Activated CD4-positive, alpha-beta T cell treated with anti-CD3 and anti-CD28 coated beads, Interleukin-2, amount 50 U/mL, for 4 hours (primary cell): ENCODE results near the gene ALDH3B1.

ENCODE experiments used
- DNase-seq, 2 experiments: peaks; one replicate each; pipeline ENCODE4 v3.0.0-alpha.2; 2020

The ALDH3B1 gene

GRCh38 chr11:68076371-68077042 lies 66.4 kb downstream of the ALDH3B1 start:
- DNase-seq, result no peak

DNA sequence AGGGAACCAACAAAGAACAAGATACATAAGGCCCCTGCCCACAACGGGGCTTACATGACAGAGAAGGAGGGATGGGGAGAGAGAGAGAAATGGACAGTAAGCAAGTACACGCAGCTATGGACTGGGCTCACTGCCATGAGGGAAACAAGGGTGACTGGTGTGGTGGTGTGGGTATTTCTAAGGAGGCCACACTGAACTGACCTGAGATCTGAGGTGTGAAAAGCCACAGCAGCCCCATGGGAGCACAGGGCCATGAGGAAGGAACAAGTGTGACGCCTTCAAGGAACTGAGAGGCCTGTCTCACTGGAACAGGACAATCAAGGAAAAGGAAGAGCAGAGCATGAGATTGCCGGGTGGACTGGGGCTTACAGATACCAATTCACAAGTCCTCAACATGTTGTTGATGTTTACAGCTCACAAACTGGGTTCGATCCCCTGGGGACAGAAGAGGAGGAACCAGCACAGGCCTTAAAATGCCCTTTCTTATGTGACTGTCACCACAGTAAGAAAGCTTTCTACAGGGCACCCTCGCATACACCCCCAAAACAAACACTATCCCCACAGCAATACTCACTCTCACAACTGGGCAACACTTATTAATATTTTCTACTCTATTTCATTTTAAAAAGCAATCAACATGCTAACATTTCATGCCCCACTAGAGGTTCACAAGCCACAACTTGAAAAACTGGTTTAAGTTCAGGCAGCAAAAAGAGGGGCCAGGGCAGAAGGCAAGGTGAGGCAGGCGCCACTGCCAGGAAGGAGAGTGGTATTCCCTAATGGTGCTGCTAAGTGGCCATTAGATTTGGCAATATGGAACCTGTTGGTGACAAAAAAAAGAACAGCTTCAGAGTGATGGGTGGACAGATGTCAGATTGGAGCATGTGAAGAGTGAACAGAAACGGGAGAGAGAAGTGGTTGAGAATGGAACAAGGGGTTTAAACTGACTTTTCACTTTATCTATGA lies 67.8 kb downstream of the ALDH3B1 start:
- no peak for DNase-seq
